ENCODE data around the gene ICAM1.

The ICAM1 gene

DNA sequence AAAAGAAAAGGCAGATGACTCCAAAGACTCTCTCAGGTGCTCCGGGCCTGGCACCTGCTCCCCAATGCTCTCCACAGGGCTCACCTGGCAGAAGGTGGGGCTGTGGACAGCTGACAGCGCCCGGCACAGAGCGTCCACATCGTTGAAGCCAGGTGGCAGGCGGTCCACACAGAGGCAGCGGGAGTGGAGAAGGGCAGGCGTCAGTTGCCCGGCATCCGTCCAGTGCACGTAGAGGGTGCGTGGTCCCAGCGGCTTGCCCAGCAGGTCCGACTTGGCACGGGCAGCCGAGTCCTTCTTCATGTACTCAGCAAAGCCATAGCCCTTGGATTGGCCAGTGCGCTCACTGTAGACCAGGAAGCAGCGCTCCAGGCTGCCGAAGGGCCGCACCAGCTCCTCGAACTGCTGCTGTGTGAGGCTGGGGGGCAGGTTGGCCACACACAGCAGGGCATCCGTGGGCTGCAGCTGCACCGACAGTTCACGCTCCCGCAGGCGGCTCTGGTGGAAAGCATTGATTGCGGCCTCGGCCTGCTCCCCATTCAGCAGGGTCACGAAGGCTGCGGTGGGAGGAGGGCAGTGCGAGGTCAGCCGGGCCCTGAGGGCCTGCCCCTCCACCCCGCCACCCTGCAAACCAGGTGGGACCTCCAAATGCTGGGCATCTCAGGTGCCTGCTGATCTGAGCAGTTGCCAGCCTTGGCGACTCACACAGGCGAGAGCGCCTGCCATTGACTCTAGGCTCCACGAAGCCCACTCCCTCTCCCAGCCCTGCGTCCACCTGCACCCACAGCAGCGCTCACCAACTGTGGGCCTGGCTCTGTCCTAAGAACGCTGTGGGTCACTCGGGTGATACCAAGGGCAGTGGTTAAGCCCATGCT is 57.9 kb downstream of the ICAM1 start:
- no peak for DNase-seq

GRCh38 chr19:10329555-10329954 is 58.6 kb downstream of the ICAM1 start:
- no peak for DNase-seq

- DNase-seq, result no peak
These were observed 61.4 kb downstream of the ICAM1 start for GRCh38 chr19:10332158-10332964.

GRCh38 chr19:10332965-10333757 is 62.2 kb downstream of the ICAM1 start, which contains the start of gene RAVER1:
Gene RAVER1 (minus strand): TSS chr19:10333529. CDS start chr19:10333507, 22 bp downstream.
- DNase-seq, result peak; percentile 93 to 96 (median 96)

DNA sequence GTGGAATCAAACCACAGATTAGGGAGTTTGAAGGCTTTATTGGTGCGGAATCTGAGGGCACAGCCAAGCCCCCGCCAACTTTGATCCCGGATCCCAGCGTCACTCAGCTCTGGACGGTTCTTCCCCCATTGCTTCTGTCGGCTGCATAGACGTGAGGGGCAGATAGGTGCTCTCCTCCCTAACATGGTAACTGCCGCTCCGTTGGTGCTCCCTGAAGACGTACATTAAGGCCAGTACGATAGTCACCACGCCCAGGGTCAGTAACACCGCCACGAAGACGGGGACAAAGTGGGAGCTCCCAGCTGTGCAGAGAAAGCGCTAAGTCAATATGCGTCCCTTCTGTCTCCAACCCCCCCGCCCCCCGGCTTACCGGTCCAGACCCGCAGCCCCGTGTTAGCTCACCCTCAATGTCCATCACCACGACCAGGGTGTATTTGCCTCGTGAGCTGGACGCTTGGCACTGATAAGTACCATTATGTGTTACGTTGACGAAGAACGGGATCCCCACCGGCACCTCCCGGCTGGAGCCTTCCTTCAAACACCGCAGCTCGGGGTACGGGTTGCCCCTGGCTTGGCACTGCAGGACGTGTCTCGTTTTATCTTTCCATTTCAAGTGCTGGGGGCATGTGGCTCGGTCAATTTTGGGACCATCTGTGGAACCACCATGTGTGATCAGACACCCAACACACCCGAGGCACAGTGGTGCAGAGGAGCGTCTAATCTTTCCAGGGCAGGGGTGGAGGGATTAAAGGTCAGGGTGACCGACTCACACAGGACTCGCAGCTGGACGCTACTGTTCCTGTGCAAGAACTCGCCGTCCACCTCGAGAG is 63.1 kb downstream of the ICAM1 start:
- no peak for DNase-seq

DNA sequence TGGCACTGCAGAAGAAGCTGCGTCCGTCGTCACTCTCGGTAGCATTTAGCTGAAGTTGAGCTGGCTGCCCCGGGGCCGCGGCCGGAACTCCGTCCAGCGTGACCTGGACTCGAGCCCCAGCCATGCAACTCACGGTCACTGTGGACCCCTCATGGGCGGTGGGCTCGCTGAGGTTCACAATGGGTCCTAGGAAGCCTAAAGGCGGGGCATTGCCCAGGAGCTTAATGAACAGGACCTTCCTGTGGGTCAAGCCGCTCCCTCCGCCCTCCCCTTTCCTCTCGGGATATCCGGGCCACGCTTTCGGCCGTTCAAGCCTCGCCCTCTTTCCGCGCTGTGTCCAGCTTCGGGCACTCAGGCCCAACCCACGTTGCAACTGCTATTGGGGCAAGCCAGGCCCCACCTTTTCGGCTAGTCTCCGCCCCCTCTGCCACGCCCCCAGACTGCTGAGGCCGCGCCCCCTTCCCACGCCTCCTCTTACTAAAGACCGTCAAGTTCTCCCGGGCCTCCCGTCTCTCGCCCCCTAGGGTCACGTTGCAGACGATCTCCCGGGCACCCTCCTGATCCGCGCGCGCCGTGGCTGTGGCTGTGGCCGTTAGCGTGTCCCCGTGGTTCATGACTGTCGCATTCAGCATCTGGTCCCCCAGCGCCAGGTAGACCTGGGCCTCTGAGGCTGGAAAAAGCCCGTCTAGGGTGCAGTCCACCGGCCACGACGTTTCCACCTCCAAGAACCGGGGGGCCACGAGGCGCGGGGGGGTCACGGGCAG is 63.9 kb downstream of the ICAM1 start:
- DNase-seq, result peak in 1 of 4 experiments; percentile 18

- no peak for DNase-seq
These were observed 64.5 kb downstream of the ICAM1 start for GRCh38 chr19:10335352-10335985.

Data from activated CD4-positive, CD25-positive, alpha-beta regulatory T cell (primary cell).